ENCODE data around the gene SHC3.

GRCh38 chr9:89160806-89161205 lies 17.8 kb downstream of the SHC3 start:
- no peak for TF ChIP-seq POLR2A (IDR thresholded peaks at IDR 0.05)
- TF ChIP-seq, protein P1, sequence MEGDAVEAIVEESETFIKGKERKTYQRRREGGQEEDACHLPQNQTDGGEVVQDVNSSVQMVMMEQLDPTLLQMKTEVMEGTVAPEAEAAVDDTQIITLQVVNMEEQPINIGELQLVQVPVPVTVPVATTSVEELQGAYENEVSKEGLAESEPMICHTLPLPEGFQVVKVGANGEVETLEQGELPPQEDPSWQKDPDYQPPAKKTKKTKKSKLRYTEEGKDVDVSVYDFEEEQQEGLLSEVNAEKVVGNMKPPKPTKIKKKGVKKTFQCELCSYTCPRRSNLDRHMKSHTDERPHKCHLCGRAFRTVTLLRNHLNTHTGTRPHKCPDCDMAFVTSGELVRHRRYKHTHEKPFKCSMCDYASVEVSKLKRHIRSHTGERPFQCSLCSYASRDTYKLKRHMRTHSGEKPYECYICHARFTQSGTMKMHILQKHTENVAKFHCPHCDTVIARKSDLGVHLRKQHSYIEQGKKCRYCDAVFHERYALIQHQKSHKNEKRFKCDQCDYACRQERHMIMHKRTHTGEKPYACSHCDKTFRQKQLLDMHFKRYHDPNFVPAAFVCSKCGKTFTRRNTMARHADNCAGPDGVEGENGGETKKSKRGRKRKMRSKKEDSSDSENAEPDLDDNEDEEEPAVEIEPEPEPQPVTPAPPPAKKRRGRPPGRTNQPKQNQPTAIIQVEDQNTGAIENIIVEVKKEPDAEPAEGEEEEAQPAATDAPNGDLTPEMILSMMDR (IDR thresholded peaks at IDR 0.05): no peak
